ENCODE data around the gene GPN2. TPM values are rescaled to one million over a fixed set of nuclear protein-coding genes. Genes with fewer than 3 reads are reported as not detected.

The GPN2 gene
- polyA plus RNA-seq, 1 donor from 2014 or later: 20.2 TPM

GRCh38 chr1:26890467-26890796 is 349 bp upstream of the GPN2 start:
- no peaks in the 10 kb centered on the region for H3F3A ChIP-seq (ENCODE audit: insufficient read depth, low read length, poor library complexity, severe bottlenecking)
- H3K9me3 ChIP-seq (ENCODE audit: low read length): no peaks in the 10 kb centered on the region
- H4K20me1 ChIP-seq (ENCODE audit: insufficient read depth): no peaks in the 10 kb centered on the region
- peak overlapping the region; percentile 85 for H3K9ac ChIP-seq (ENCODE audit: low read length)
- peak overlapping the region; percentile 88 for H2AFZ ChIP-seq (ENCODE audit: low read depth, low read length)
- H3K79me2 ChIP-seq (replicated peaks; ENCODE audit: insufficient read depth, low read length): peaks cover 13% of the 10 kb centered on the region
- no peak for TF ChIP-seq EP300 (conservative IDR thresholded peaks at IDR 0.05; ENCODE audit: poor library complexity, severe bottlenecking)
- no peak for TF ChIP-seq SMC3 (conservative IDR thresholded peaks at IDR 0.05; ENCODE audit: poor library complexity)
- no peak for TF ChIP-seq RAD21 (conservative IDR thresholded peaks at IDR 0.05)
- no peak for TF ChIP-seq EZH2 (IDR thresholded peaks at IDR 0.05; ENCODE audit: borderline replicate concordance, insufficient read depth, low read length, poor library complexity, severe bottlenecking)
- TF ChIP-seq CTCF (IDR thresholded peaks at IDR 0.05; ENCODE audit: poor library complexity, severe bottlenecking): no peak
- no peak for TF ChIP-seq REST (IDR thresholded peaks at IDR 0.05; ENCODE audit: borderline replicate concordance)
- no peak for TF ChIP-seq TAF1 (IDR thresholded peaks at IDR 0.05; ENCODE audit: low read depth)
- no peak for TF ChIP-seq POLR2AphosphoS5 (IDR thresholded peaks at IDR 0.05)
- no peak for TF ChIP-seq MXI1 (conservative IDR thresholded peaks at IDR 0.05; ENCODE audit: poor library complexity, severe bottlenecking)
- H3K4me2 ChIP-seq (ENCODE audit: low read length): peak overlapping the region; percentile 50
- H3K36me3 ChIP-seq (ENCODE audit: insufficient read depth, low read length): no peaks in the 10 kb centered on the region
- H3K4me3 ChIP-seq (ENCODE audit: low read length): peak overlapping the region; percentile 100
- peak overlapping the region; percentile 84 for H3K27ac ChIP-seq (ENCODE audit: low read length)
- no peaks in the 10 kb centered on the region for H3K9me2 ChIP-seq (ENCODE audit: insufficient read depth, low read length)
- no peaks in the 10 kb centered on the region for H3K27me3 ChIP-seq (ENCODE audit: insufficient read depth, low read depth, low read length)

GRCh38 chr1:26888231-26888630 is 1.9 kb downstream of the GPN2 start:
- Histone ChIP-seq H3K79me2 (replicated peaks; ENCODE audit: insufficient read depth, low read length) (peaks cover 13% of the 10 kb centered on the region), H3K4me3 (ENCODE audit: low read length) (peak overlapping the region; percentile 100), H3K9ac (ENCODE audit: low read length) (no peak overlapping the region), H4K20me1 (ENCODE audit: insufficient read depth) (no peaks in the 10 kb centered on the region), H3K27me3 (ENCODE audit: insufficient read depth, low read depth, low read length) (no peaks in the 10 kb centered on the region), H2AFZ (ENCODE audit: low read depth, low read length) (no peak overlapping the region), H3K36me3 (ENCODE audit: insufficient read depth, low read length) (no peaks in the 10 kb centered on the region), H3K9me2 (ENCODE audit: insufficient read depth, low read length) (no peaks in the 10 kb centered on the region), H3K27ac (ENCODE audit: low read length) (no peak overlapping the region), H3K4me2 (ENCODE audit: low read length) (no peak overlapping the region), H3K9me3 (ENCODE audit: low read length) (no peaks in the 10 kb centered on the region), H3F3A (ENCODE audit: insufficient read depth, low read length, poor library complexity, severe bottlenecking) (no peaks in the 10 kb centered on the region)
- TF ChIP-seq SMC3 (conservative IDR thresholded peaks at IDR 0.05; ENCODE audit: poor library complexity) (no peak), EP300 (conservative IDR thresholded peaks at IDR 0.05; ENCODE audit: poor library complexity, severe bottlenecking) (no peak), REST (IDR thresholded peaks at IDR 0.05; ENCODE audit: borderline replicate concordance) (no peak), MXI1 (conservative IDR thresholded peaks at IDR 0.05; ENCODE audit: poor library complexity, severe bottlenecking) (no peak), RAD21 (conservative IDR thresholded peaks at IDR 0.05) (no peak), POLR2AphosphoS5 (IDR thresholded peaks at IDR 0.05) (no peak), TAF1 (IDR thresholded peaks at IDR 0.05; ENCODE audit: low read depth) (no peak), EZH2 (IDR thresholded peaks at IDR 0.05; ENCODE audit: borderline replicate concordance, insufficient read depth, low read length, poor library complexity, severe bottlenecking) (no peak), CTCF (IDR thresholded peaks at IDR 0.05; ENCODE audit: poor library complexity, severe bottlenecking) (no peak)
